HG02852 (cell line): ENCODE results near the gene DMAC2L.

Source experiments
- ATAC-seq: cut with Tn5 transposase; IDR thresholded peaks from one replicate; pipeline ENCODE4 v1.9.1; 2021; ENCODE audit warnings: mild to moderate bottlenecking, moderate library complexity; ENCODE audit not compliant: unreplicated experiment

The DMAC2L gene

DNA sequence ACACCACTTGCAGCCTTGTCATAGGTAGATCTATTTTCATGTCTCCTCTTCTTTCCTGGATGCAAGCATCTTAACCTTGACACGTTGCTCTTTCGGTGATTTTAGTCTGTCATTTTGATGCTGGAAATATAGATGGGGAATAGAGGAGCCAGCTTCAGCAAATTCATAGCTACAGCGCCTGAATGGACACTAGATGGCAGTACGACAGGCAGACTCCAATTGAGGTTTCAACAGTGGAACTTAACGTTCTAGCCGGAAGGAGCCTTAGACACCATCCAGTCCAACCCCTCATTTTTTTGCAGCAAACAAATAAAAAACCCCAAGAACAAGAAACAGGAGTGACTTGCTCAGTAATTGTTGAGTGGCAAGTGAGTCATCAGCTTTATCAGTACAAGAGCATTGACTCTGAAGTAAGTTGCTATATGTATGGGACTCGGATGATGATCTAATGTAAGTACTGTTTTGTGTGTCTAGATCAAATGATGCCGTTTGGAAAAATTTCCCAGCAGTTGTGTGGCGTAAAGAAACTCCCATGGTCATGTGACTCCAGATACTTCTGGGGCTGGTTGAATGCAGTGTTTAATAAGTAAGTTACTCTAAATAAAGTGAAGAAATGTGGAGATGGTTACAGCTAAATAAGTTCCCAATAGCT is 9.0 kb downstream of the DMAC2L start:
- ATAC-seq: peak; percentile 80

- no peak for ATAC-seq
Observed at GRCh38 chr14:50331596-50331995, 19.5 kb downstream of the DMAC2L start.

DNA sequence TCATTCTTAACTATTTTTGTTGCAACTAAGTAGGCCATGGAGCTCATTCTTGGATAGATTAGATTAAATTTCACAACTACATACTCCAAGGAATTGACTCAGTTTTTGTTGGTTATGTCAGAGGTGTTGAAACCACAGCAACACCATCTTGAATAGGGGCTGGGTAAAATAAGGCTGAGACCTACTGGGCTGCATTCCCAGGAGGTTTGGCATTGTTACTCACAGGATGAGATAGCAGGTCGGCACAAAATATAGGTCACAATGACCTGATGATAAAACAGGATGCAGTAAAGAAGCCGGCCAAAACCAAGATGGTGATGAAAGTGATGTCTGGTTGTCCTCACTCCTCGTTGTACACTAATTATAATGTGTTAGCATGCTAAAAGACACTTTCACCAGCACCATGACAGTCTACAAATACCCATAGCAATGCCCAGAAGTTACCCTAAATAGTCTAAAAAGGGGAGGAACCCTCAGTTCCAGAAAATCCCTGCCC is 20.9 kb downstream of the DMAC2L start:
- ATAC-seq: no peak

DNA sequence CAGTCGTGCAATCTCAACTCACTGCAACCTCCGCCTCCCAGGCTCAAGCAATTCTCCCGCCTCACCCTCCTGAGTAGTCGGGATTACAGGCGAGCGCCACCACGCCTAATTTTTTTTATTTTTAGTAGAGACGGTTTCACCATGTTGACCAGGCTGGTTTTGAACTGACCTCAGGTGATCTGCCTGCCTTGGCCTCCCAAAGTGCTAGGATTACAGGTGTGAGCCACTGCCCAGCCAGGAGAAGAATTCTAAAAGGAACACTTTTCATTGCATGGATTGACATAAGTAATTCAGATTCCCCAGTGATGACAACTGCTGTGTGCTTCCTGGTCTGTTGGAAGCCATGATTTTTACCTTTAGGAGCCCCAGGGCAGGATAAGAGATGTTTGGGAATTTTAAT is 22.1 kb downstream of the DMAC2L start:
- no peak for ATAC-seq

DNA sequence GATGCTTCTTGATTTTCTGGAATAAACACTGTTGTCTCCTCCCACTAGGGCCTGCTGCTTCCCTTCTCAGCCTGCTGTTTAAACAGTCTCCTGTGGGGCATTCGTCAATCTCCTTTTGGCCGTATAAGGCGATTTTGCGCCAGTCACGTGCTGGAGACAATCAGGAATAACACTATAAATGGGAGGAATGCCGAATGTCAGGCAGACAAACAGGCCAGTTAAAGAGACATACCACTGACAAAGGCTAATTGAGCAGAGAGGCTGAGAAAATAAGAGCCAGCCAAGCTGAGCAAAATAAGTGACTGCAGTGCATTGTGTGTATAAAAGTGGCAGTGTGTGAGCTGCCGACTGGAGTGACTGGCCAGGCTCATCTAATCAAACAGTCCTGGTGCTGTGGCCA is 23.3 kb downstream of the DMAC2L start:
- no peak for ATAC-seq

- ATAC-seq: no peak
Observed at GRCh38 chr14:50335989-50336824, 24.1 kb downstream of the DMAC2L start.

- no peak for ATAC-seq
Observed at GRCh38 chr14:50338587-50338986, 26.5 kb downstream of the DMAC2L start.

- no peak for ATAC-seq
Observed at GRCh38 chr14:50339178-50339804, 27.2 kb downstream of the DMAC2L start.

DNA sequence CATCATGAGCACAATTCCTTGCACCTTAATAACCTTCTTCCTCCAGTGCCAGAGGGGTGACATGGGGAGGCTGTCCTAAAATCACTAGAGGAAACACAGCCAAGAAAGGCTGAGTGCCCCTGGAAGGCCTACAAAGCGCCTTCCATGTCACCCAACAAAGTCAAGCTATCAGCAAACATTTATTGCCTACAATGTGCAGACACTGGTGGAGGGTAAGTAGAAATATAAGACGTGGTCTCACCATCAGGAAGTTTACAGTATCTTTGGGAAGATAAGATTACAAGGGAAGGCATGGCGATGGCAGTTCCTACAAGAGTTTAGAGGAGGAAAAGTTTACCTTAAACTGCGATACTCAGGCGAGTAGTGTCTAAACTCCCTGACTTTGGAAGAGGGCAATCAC is 27.9 kb downstream of the DMAC2L start:
- ATAC-seq: no peak

DNA sequence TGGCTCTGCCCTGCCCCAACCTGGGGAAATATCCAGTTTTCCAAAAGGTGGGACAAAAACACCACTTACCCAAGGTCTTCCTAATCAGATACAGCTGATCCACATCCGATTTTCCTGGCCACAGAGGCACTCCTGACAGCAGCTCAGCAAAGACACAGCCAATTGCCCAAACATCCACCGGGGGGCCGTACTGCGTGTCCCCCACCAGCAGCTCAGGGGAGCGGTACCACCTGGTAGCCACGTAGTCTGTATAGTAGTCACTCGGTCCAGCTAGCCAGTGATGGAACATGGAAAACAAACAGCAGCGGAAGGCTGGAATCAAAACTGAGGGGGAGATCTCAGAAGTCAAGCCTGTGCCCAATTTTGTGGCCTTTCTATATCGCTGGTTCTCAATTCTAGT is 28.8 kb downstream of the DMAC2L start:
- no peak for ATAC-seq

GRCh38 chr14:50342221-50343078 is 30.3 kb downstream of the DMAC2L start:
- ATAC-seq: peak; percentile 43

GRCh38 chr14:50343434-50343833 is 31.3 kb downstream of the DMAC2L start:
- no peak for ATAC-seq

- ATAC-seq: peak; percentile 83
Observed at GRCh38 chr14:50344116-50344775, 32.1 kb downstream of the DMAC2L start.

GRCh38 chr14:50344876-50345563 is 32.9 kb downstream of the DMAC2L start:
- no peak for ATAC-seq

DNA sequence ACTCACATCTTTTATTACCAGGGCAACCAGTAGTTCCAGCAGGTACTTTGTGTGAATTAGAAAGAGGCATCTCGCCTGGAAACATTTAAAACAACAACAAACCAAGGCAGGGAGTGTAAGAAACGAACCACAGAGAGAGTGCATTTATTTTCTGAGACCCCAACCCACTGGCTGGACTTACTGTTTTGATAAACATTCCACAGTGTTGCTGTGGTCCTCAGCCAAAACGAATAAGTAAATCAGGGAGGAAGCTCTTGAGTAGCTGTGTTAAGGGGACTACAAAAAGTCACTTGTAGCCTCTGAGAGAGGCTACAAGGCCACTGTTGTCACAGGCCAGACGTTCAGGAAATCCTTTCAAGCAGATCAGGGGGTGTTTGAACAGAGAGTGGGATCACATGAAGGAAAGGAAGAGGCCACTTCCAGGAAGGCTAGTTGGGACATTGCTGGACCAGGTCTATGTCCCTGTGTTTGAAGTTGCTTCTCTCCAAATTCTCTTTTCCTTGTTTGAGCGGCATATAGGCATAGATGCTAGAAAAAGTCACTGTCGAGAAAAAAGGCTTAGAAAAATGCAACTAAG is 33.8 kb downstream of the DMAC2L start:
- ATAC-seq: no peak

- ATAC-seq: no peak
Observed at GRCh38 chr14:50347521-50347920, 35.4 kb downstream of the DMAC2L start.

GRCh38 chr14:50348933-50349332 is 36.8 kb downstream of the DMAC2L start:
- ATAC-seq: no peak

DNA sequence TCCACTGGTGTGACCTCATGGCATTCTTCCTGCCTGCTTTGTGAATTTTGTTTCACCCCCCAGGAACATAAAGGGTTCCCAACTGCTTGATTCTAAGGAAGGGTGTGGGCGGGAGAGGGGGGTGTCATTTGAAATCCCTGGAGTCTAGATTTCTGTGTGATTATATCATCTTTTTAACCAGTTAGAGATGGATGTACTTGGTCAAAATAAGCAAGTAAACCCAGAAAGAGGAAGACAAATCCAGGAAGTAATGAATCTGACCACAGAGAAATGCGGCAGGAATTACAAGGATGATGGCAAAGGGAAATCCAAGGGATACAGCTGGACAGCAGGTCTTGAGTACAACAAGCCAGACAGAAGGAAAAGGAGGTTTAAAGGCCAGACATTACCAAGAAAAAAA is 38.9 kb downstream of the DMAC2L start:
- ATAC-seq: no peak

GRCh38 chr14:50352584-50352983 is 40.5 kb downstream of the DMAC2L start:
- no peak for ATAC-seq
